ACHN (cell line): ENCODE results near the gene ZIC3.

Experiments
- DNase-seq: peaks from one replicate; pipeline ENCODE4 v3.0.0-alpha.2; 2015
- in situ Hi-C: cut with HindIII; loops from 2 replicates; pipeline ENCODE4 v1.10.0; 2017; ENCODE audit warnings: low sequenced_read_pairs, low pct_ligation_motif_present, low pct_unique_long_range_greater_than_20kb

Gene ZIC3

GRCh38 chrX:137569470-137569891 lies 3.6 kb downstream of the ZIC3 start:
- DNase-seq = no peak
- in situ Hi-C loops = no loop called here

GRCh38 chrX:137573324-137574101 lies 7.6 kb downstream of the ZIC3 start:
- in situ Hi-C loops = no loop called here
- DNase-seq = no peak

GRCh38 chrX:137574102-137574783 lies 8.3 kb downstream of the ZIC3 start:
- in situ Hi-C loops = no loop called here
- DNase-seq = no peak

- DNase-seq = no peak
- in situ Hi-C loops = no loop called here
These were observed 8.9 kb downstream of the ZIC3 start for GRCh38 chrX:137574784-137575293.

- in situ Hi-C loops = no loop called here
- DNase-seq = no peak
These were observed 9.8 kb downstream of the ZIC3 start for GRCh38 chrX:137575596-137576255.

- no peak for DNase-seq
- in situ Hi-C loops = no loop called here
These were observed 21.2 kb downstream of the ZIC3 start for GRCh38 chrX:137587151-137587550.

DNA sequence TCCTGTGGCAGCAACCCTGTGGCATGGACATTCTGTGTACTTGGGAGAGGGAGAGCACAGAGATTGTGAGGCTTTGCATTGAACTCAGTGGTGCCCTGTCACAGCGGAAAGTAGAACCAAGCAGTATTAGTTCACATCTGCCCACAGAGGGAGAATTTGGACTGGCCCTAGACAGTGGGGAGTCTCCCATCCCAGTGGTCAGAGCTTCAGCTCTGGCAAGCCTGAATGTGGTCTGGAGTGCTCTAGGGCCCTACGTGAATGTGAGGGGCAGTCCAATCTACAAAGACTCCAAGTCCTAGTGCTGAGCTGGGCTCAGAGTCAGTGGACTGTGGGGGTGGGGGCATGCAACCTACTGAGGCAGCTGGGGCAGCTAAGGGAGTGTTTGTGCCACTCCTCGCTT lies 34.8 kb downstream of the ZIC3 start:
- in situ Hi-C loops = no loop called here
- no peak for DNase-seq
